GM23338 (cell line): Measurements from ENCODE around the gene TMEM212.

Experiments
- CREB1 ChIP-seq: fragments of 250-450 bp; sonication (Bioruptor Pico); IDR thresholded peaks from 2 replicates; pipeline ENCODE4 v1.5.0; 2020; ENCODE audit warnings: low read depth, mild to moderate bottlenecking, moderate library complexity
- CTCF ChIP-seq, 2 experiments: fragments of 200-600 bp in 1 of 2; sonication (generic) in 1 of 2; conservative IDR thresholded peaks; 2 replicates each; pipeline versions ENCODE4 v1.5.1 to v1.6.1; 2016 to 2017; ENCODE audit warnings: antibody characterized with exemption in 2 of 2, low read depth in 2 of 2, mild to moderate bottlenecking in 2 of 2, moderate library complexity in 1 of 2
- EZH2 ChIP-seq: fragments of 200-600 bp; sonication (generic); IDR thresholded peaks from one replicate; pipeline ENCODE4 v1.8.0; 2017; ENCODE audit warnings: antibody characterized with exemption, mild to moderate bottlenecking, low read depth; ENCODE audit not compliant: unreplicated experiment
- EZH2phosphoT487 ChIP-seq: fragments of 200-600 bp; sonication (generic); IDR thresholded peaks from one replicate; pipeline ENCODE4 v1.8.1; 2018; ENCODE audit warnings: antibody characterized with exemption; ENCODE audit not compliant: unreplicated experiment
- JUNB ChIP-seq: IDR thresholded peaks from one replicate; pipeline ENCODE4 v1.6.1; 2016; ENCODE audit warnings: antibody characterized with exemption; ENCODE audit not compliant: unreplicated experiment
- POLR2AphosphoS5 ChIP-seq: IDR thresholded peaks from 2 replicates; pipeline ENCODE4 v1.6.1; 2016; ENCODE audit warnings: antibody characterized with exemption, low read depth
- REST ChIP-seq: IDR thresholded peaks from one replicate; pipeline ENCODE4 v1.6.1; 2018; ENCODE audit warnings: antibody characterized with exemption; ENCODE audit not compliant: unreplicated experiment
- STAT1 ChIP-seq: IDR thresholded peaks from one replicate; pipeline ENCODE4 v1.6.1; 2016; ENCODE audit warnings: antibody characterized with exemption; ENCODE audit not compliant: unreplicated experiment
- ZNF114 ChIP-seq: fragments of 250-450 bp; sonication (Bioruptor Pico); IDR thresholded peaks from 2 replicates; pipeline ENCODE4 v1.5.0; 2020; ENCODE audit warnings: mild to moderate bottlenecking, moderate library complexity
- ZNF462 ChIP-seq: fragments of 250-450 bp; sonication (Bioruptor Pico); IDR thresholded peaks from 2 replicates; pipeline ENCODE4 v1.5.0; 2020; ENCODE audit warnings: mild to moderate bottlenecking, moderate library complexity

- TF ChIP-seq POLR2AphosphoS5 (no peak), CTCF (conservative IDR thresholded peaks at IDR 0.05; ENCODE audit: low read depth in 2 of 2) (no peak), EZH2phosphoT487 (no peak), ZNF462 (CRISPR knock-in tag) (no peak), REST (no peak), EZH2 (no peak), CREB1 (CRISPR knock-in tag) (no peak), JUNB (no peak), STAT1 (no peak), ZNF114 (CRISPR knock-in tag) (no peak)
Observed at GRCh38 chr3:171844873-171845272, 1.7 kb downstream of the TMEM212 start.
